Measurements from ENCODE around the gene ZBTB47. TPM values are rescaled to one million over a fixed set of nuclear protein-coding genes. Genes with fewer than 3 reads are reported as not detected.

The ZBTB47 gene
- total and polyA plus RNA-seq, 2 experiments from 2014 or later: 0.48 to 2.8 TPM

GRCh38 chr3:42685363-42685881 is 31.9 kb downstream of the ZBTB47 start, which contains the start of gene KLHL40 (continued):
- TF ChIP-seq REST (IDR thresholded peaks at IDR 0.05; ENCODE audit: unreplicated experiment) (no peak), ZNF462 (CRISPR knock-in tag; IDR thresholded peaks at IDR 0.05) (no peak), POLR2AphosphoS5 (IDR thresholded peaks at IDR 0.05; ENCODE audit: low read depth) (no peak)
